ENCODE measurements around the gene SMIM10.
"Not testable (repeated sequence)": the region's sequence is repeated elsewhere in the genome, so short reads cannot be mapped to it uniquely, and the experiment has no call there.

The SMIM10 gene

GRCh38 chrX:134990801-134991481 lies at the start of gene SMIM10:
Gene SMIM10 (plus strand): TSS chrX:134990991. CDS start chrX:134991096, 105 bp downstream.
- FAIRE-seq, result no peak

GRCh38 chrX:134946364-134946763 lies 44.4 kb upstream of the SMIM10 start:
- FAIRE-seq, result not testable (repeated sequence)

- no peak for FAIRE-seq
These were observed 42.2 kb upstream of the SMIM10 start for GRCh38 chrX:134948333-134949241.

- FAIRE-seq, result no peak
These were observed 41.5 kb upstream of the SMIM10 start for GRCh38 chrX:134949271-134949670.

- no peak for FAIRE-seq
These were observed 33.0 kb upstream of the SMIM10 start for GRCh38 chrX:134957836-134958235.

GRCh38 chrX:134960366-134960765 lies 30.4 kb upstream of the SMIM10 start:
- not testable (repeated sequence) for FAIRE-seq

GRCh38 chrX:134963041-134963440 lies 27.8 kb upstream of the SMIM10 start:
- no peak for FAIRE-seq

GRCh38 chrX:134969726-134970125 lies 21.1 kb upstream of the SMIM10 start:
- FAIRE-seq, result no peak

GRCh38 chrX:134971926-134972325 lies 18.9 kb upstream of the SMIM10 start:
- FAIRE-seq, result no peak

GRCh38 chrX:134975516-134975915 lies 15.3 kb upstream of the SMIM10 start:
- FAIRE-seq, result no peak

GRCh38 chrX:134981910-134982309 lies 8.9 kb upstream of the SMIM10 start:
- FAIRE-seq, result no peak

GRCh38 chrX:134982748-134983147 lies 8.0 kb upstream of the SMIM10 start:
- no peak for FAIRE-seq

- no peak for FAIRE-seq
These were observed 5.3 kb upstream of the SMIM10 start for GRCh38 chrX:134985479-134985878.

- FAIRE-seq, result no peak
These were observed 353 bp upstream of the SMIM10 start for GRCh38 chrX:134990475-134990800.

- FAIRE-seq, result no peak
These were observed 6.9 kb downstream of the SMIM10 start for GRCh38 chrX:134997646-134998045.

- FAIRE-seq, result no peak
These were observed 7.5 kb downstream of the SMIM10 start for GRCh38 chrX:134998246-134998645.

- no peak for FAIRE-seq
These were observed 8.7 kb downstream of the SMIM10 start for GRCh38 chrX:134999469-134999868.

- FAIRE-seq, result no peak
These were observed 9.7 kb downstream of the SMIM10 start for GRCh38 chrX:135000516-135000915.

GRCh38 chrX:135003876-135004623 lies 13.3 kb downstream of the SMIM10 start:
- FAIRE-seq, result peak; percentile 90

GRCh38 chrX:135006187-135006586 lies 15.4 kb downstream of the SMIM10 start:
- FAIRE-seq, result no peak

GRCh38 chrX:135009057-135009610 lies 18.3 kb downstream of the SMIM10 start:
- FAIRE-seq, result no peak

- no peak for FAIRE-seq
These were observed 19.0 kb downstream of the SMIM10 start for GRCh38 chrX:135009838-135010237.

GRCh38 chrX:135010921-135011320 lies 20.1 kb downstream of the SMIM10 start:
- no peak for FAIRE-seq
